Activated CD4-positive, CD25-positive, alpha-beta regulatory T cell (primary cell): ENCODE results near the gene PPP1R8.

Experiments used
- DNase-seq, 4 experiments: peaks; one replicate each; lab custom pipeline; 2025; lab: John Stamatoyannopoulos, UW

Gene PPP1R8

GRCh38 chr1:27894521-27894920, 63.9 kb downstream of the PPP1R8 start:
- no peak for DNase-seq
